GM10266 (cell line): ENCODE measurements around the gene CRYGB.

Experiments
- DNase-seq: peaks from one replicate; pipeline ENCODE4 v3.0.0; 2012; ENCODE audit errors: extremely low spot score
- CTCF ChIP-seq: IDR thresholded peaks from 2 replicates; pipeline ENCODE4 v1.5.1; 2012; ENCODE audit warnings: mild to moderate bottlenecking, low read depth; ENCODE audit not compliant: control insufficient read depth, insufficient read depth; ENCODE audit errors: missing control alignments

CRYGB gene

GRCh38 chr2:208146006-208146405, at the start of gene CRYGB:
Gene CRYGB (minus strand): TSS chr2:208146158. CDS start chr2:208146120, 38 bp downstream.
- DNase-seq, result no peak
- no peak for TF ChIP-seq CTCF

GRCh38 chr2:208195531-208195930, 49.6 kb upstream of the CRYGB start:
- no peak for DNase-seq
- TF ChIP-seq CTCF, result no peak

GRCh38 chr2:208192611-208193236, 46.8 kb upstream of the CRYGB start:
- no peak for TF ChIP-seq CTCF
- no peak for DNase-seq

- DNase-seq, result no peak
- TF ChIP-seq CTCF, result no peak
These were observed 44.0 kb upstream of the CRYGB start, which contains the start of gene C2orf80 for GRCh38 chr2:208189810-208190503. Gene C2orf80 (minus strand): TSS chr2:208190030. CDS start chr2:208186986, 3,044 bp downstream.

GRCh38 chr2:208189069-208189809, 43.3 kb upstream of the CRYGB start:
- no peak for DNase-seq
- no peak for TF ChIP-seq CTCF

- no peak for DNase-seq
- no peak for TF ChIP-seq CTCF
These were observed 40.9 kb upstream of the CRYGB start for GRCh38 chr2:208186893-208187292.
